ENCODE measurements around the gene ZNF280B.

Gene ZNF280B

DNA sequence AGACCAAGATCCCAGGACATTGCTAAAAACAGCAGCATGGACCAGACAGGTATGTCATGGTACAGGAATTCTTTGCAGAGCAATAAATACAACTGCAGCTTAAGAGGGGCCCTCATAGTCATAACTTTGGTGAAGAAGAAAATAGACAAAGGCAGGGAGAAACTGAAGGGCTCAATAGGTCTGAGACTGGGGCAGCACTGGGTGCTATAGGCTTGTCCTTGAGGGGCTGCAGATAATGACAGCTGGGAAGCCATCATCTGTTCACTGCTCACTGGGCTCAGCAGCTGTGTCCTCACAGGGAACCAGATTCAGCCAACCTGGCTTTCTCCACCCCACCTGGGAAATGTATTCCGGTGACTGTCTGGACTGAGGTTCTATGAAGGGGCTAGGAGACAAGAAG, 68.4 kb downstream of the ZNF280B start:
- no peaks in the 10 kb centered on the region for H4K20me1 ChIP-seq
- no peaks in the 10 kb centered on the region for H3K27me3 ChIP-seq
- H3K4me3 ChIP-seq = no peak overlapping the region
- H3K4me2 ChIP-seq = no peak overlapping the region
- H3K4me1 ChIP-seq = no peaks in the 10 kb centered on the region
- H3K9me3 ChIP-seq = peaks cover 40% of the 10 kb centered on the region
- H3K27ac ChIP-seq = no peak overlapping the region
- H3K36me3 ChIP-seq = no peaks in the 10 kb centered on the region
- no peak overlapping the region for H3K9ac ChIP-seq
- TF ChIP-seq Cebpa-rat (IDR thresholded peaks at IDR 0.05) = no peak
